GM21737 (cell line): ENCODE results near the gene ANKRD23.
"Not testable (repeated sequence)": the region's sequence is repeated elsewhere in the genome, so short reads cannot be mapped to it uniquely, and the experiment has no call there.

Experiments
- ATAC-seq: cut with Tn5 transposase; IDR thresholded peaks from one replicate; pipeline ENCODE4 v1.9.1; 2021; ENCODE audit warnings: mild to moderate bottlenecking, moderate library complexity; ENCODE audit not compliant: unreplicated experiment

ANKRD23 gene

DNA sequence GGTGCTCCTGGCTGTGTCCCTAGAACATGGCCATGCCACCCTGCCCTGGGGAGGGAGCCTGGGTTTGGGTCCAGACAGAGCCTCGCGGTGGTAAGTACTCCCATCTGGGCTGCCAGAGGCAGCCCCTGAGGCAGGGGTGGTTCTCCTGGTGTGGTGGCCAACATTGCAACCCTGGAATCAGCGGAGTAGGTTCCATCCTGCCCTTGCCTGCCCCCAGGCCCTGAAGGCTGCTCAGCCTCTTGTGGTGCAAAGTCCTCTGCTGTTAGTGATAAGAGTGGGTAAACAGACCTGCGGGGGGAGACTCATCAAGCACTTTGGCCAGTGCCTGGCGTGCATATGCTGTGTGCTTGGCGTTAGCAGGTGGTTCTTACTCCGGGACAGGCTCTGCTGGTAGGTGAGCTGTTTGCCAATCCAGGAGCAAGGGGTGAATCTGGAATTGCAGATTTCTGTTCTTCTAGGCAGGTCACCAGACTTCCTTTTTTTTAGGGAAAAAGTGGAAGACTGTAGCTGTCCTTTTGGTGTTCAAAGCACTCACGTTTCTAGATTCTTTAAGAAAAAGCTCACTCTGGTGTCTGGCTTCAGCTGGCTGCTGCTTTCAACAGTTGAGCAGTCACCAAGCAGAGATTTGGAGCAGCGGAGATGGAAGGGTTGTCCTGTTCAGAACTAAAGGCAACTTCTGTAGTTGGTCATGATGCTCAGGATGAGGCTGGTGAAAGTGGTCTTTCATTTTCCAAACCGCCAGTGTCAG, 24.5 kb downstream of the ANKRD23 start:
- ATAC-seq, result no peak

DNA sequence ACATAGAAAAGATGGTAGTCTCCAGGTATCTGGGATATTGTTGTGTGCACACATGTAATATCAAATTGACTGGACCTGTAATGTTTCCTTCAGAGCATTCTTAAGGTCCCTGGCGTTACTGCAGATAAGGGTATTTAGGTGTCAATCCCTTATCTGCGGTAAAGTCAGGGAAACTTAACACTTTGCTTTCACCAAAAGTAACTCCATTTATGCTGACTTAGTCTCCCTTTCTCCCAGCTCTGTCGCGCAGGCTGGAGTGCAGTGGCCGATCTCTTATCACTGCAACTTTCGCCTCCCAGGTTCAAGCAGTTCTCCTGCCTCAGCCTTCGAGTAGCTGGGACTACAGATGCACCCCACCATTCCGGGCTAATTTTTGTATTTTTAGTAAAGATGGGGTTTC, 25.9 kb downstream of the ANKRD23 start:
- no peak for ATAC-seq

DNA sequence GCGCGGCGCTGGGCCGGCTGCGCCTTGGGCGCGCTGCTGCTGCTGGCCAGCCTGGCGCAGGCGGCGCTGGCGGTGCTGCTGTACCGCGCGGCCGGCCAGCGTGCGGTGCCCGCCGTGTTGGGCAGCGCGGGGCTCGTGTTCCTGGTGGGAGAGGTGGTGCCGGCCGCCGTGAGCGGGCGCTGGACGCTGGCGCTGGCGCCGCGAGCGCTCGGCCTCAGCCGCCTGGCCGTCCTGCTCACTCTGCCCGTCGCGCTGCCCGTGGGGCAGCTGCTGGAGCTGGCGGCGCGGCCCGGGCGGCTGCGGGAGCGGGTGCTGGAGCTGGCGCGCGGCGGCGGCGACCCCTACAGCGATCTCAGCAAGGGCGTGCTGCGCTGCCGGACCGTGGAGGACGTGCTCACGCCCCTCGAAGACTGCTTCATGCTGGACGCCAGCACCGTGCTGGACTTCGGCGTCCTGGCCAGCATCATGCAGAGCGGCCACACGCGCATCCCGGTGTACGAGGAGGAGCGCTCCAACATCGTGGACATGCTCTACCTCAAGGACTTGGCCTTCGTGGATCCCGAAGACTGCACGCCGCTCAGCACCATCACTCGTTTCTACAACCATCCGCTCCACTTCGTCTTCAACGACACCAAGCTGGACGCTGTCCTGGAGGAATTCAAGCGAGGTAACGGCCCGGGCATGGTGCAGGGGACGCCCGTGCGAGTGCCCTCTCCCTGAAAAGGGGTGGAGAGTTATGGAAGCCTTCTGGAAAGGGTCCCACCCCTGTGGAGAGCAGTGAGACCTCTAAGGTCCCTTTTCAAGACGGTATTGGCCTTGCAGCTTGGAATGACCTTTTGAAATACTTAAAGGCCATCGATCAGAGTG, 26.8 kb downstream of the ANKRD23 start:
- ATAC-seq, result no peak

DNA sequence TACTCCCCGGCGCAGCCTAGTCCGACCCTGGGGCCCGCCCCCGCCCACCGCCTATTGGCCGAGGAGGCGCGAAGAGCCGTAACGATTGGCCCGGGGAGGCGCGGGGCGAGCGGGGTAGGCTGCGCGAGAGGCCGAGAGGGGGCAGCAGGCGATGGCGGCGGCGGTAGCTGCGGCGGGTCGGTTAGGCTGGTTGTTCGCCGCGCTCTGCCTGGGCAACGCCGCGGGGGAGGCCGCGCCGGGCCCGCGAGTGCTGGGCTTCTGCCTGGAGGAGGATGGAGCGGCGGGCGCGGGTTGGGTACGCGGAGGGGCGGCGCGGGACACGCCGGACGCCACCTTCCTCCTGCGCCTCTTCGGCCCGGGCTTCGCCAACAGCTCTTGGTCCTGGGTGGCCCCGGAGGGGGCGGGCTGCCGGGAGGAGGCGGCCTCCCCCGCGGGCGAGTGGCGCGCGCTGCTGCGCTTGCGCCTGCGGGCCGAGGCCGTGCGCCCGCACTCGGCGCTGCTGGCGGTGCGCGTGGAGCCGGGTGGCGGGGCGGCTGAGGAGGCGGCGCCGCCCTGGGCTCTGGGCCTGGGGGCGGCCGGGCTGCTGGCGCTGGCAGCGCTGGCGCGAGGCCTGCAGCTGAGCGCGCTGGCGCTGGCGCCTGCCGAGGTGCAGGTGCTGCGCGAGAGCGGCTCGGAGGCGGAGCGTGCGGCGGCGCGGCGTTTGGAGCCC, 27.5 kb downstream of the ANKRD23 start, which contains the start of gene CNNM3:
CNNM3 (plus strand) TSS at position 142 of the 709 bp plus-strand sequence; CDS start at position 152, 10 bp downstream.
- peak; percentile 87 for ATAC-seq

DNA sequence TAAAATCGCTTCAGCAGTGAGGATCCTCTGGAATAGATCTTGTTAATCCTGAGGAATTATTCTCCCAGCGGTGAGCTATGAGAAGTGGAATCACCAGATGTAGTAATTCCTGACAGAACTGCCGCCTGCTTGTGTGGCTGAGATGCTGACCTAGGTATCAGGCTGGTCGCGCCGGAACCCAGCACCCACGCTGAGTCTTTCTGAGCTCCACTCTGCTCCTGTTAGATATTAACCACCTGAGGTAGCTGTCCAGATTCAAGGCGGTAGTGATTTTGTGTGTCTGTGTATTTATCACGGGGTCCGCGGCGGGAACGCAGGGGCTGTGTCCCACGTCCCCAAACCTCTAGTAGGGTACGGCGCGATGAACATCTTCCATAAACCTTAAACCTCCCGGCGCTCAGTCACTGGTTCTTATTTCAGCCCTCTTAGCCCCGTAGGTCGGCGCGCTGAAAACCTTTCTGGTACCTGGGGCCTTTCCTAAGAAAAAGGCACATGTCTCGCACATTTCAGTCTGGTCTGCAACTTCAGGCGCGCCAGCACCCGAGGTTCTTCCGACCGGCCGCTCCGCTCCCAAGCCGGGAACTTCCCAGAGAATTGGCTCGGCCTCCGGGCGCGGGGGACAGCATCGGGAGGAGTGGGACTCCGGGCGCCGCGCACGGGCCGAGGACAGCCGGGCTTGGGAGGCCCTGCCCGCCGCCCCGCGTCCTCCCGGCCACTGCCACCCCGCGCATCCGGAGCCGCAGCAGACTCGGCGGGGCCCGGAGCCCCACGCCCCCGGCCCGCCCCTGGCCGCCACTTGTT, 28.3 kb downstream of the ANKRD23 start:
- no peak for ATAC-seq

DNA sequence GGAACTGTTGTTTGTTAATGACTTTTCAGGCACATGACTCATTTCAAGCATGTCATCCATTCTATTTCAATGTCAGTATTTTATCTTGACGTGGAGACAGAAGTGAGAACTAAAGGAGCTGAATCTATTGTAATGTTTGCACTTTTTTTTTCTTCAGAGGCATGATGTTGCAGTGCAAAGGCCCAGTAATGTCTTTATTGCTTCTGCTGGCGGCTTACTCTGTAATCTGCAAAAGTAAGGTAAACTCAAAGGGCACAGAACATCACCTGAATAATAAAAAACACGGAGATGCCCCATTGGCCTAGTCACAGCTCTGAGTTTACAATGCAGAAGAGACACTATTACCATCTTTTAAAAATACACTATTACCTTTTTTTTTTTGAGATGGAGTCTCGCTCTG, 30.2 kb downstream of the ANKRD23 start:
- no peak for ATAC-seq

DNA sequence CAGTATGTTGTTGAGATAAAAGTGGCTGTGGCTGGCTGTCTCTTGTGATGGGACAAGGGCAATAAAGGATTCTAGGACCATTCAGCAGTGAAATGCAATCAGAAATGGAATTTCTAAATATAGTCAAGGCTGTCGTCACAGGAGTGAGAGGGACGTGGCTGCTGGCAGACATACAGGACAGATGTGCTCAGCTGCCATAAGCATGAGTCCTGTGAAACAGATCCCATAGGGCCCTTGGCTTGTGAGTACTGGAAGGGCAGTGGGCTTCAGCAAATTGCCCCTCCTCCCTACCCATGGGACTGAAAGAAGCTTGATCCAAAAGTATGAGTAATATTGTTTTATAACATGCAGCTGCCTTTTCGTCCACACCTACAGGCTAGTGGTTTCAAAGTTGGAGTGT, 31.9 kb downstream of the ANKRD23 start:
- no peak for ATAC-seq

DNA sequence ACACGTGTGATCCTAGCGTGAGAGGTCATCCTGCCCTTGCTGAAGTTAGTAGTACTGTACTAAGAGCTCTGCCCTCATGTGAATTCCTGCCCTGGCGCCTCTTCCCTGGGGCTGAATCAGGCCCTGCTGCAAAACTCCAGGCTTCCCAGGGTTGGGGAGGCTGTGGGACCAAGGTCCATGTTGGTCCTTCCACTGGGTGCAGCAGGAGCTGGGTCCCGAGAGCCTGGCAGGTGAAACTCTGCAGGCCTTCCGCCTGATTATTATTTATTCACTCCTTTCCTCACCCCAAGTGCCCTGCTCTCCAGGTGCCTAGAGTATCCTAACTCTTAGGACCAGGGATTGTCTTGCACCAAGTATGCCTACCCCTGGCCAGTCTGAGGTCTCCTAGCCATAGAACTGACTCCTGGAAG, 33.0 kb downstream of the ANKRD23 start:
- ATAC-seq, result no peak

DNA sequence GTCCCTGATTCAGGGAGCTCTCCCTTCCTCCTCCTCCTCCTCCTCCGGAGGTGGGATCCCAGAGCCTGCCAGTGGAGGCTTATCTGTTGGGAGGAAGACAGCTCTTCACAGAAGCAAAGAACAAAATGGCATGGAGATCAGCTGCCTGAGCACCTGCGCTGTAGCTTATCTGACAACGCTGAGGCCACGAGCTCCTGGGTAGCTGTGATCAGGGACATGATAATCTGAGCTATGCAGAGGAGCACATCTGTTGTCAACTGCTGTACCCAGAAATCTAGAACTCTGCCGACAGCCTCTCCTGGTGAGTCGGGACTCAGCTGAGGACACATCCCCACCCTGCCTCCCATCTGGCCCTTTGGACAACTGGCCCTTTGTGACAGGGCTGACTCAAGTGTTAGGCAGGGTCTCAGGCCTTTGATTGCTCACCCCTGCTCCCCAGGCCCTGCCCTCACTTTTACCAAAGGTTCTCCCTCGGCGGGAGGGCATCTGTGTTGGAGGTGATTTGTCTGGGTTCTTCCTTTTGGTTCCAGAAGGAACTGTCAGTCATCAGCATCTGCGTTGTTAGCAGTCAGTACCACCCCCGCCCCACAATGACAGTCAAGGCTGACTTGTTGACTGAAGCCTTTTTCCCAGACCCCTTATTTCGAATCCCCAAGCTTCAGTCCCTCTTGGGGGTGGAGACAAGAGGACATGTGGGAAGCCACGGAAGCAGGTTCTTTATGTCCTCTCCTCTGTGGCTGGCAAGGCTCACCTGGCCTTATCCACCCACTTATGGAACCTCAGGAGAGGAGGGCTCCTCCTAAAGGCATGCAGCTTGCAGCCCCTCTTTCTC, 33.7 kb downstream of the ANKRD23 start:
- ATAC-seq, result no peak

DNA sequence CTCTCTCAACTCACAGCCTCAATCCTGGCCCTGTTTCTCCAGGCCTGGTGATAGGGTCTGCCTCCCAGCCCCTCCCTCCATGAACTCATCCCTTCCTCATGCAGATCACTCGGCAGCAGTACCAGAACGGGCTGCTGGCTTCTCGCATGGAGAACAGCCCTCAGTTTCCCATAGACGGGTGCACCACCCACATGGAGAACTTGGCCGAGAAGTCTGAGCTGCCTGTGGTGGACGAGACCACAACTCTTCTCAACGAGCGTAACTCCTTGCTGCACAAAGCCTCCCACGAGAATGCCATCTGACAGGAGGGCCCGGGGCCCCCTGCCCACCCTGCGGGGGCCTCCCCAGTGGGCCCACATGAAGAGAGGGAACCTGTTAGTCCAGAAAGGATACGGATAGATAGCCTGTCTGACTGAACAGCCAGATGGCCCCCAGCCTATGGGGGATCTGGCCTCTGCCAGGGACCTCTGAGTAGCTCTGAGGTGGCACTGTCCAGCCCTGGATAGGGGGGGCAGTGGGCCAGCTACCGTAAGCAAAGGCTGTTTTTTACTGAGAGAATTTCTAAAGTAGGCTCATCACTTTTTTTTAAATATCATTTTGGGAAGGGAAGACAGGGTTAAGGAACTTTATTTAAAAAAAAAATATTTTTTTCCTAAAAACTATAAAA, 34.5 kb downstream of the ANKRD23 start:
- no peak for ATAC-seq

DNA sequence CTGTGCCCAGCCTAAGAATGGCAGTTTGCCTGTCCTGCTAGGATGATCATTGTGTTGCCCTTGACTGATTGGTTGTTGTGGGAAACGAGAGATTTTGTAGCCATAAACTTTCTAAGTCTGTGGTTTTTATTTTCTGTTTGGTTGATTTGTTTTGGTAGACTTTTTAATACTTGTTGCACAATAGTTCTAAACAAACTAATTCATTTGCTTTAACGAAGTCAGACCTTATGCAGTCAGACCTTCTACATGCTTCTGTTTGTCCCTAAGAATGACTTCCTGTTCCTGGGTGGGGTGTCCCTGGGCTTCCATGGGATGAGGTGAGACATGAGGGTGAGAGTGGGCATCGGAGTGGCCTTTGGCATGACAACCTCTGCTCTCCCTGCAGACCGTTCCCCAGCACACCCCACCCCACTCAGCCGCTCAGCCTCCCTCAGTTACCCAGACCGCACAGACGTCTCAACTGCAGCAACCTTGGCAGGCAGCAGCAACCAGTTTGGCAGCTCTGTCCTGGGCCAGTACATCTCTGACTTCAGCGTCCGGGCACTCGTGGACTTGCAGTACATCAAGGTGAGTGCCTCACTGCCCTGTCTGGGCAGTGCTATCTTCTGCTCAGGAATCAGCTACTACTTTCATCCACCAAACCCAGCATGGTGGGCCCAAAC, 35.5 kb downstream of the ANKRD23 start:
- ATAC-seq, result no peak

DNA sequence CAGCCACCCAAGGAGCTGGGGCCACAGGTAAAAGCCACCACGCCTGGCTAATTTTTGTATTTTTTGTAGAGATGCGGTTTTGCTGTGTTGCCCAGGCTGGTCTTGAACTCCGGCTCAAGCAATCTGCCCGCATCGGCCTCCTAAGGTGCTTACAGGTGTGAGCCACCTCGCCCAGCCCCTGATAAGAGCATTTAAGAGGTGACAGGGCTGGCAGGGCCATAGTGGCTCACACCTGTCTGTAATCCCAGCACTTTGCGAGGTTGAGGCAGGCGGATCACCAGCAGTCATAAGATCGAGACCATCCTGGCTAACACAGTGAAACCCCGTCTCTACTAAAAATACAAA, 36.7 kb downstream of the ANKRD23 start:
- ATAC-seq, result no peak

DNA sequence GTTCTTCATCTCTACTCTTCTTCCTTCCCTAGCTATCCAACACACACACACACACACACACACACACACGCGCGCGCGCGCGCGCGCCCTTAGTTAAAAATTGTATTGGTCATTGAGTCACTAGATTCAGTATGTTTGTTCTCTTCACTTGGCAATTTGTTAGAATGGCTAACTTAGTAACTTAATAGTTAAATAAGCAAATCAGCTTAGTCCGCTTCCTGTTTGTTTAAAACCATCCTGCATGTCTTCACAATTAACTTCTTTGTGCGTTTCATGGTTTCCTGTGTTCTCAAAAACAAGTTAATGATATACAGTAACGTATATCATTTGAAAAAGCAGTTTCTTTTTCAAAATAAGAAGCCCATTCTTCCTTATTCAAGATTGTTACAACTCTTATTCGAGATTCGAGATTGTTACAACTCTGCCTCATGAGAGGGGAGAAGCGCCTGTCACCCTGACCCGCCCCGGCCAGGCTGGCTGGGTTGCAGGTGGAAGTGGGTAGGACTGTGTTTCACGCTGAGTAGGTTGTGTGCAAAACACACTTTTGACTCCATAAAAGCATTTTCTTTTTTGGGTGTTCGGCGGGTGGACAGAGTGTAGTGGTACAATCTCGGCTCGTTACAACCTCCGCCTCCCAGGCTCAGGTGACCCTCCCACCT, 37.2 kb downstream of the ANKRD23 start:
- peak; percentile 41 for ATAC-seq

DNA sequence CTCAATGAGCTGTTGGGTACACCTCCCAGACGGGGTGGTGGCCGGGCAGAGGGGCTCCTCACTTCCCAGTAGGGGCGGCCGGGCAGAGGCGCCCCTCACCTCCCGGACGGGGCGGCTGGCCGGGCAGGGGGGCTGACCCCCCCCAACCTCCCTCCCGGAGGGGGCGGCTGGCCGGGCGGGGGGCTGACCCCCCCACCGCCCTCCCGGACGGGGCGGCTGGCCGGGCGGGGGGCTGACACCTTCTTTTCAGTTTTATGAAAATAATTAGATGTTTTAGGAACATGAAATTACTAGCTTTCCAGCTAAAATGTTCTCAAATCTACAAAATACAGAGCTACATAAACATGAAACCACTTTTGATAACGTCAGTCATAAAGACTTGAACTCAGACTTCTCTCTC, 37.9 kb downstream of the ANKRD23 start:
- not testable (repeated sequence) for ATAC-seq

DNA sequence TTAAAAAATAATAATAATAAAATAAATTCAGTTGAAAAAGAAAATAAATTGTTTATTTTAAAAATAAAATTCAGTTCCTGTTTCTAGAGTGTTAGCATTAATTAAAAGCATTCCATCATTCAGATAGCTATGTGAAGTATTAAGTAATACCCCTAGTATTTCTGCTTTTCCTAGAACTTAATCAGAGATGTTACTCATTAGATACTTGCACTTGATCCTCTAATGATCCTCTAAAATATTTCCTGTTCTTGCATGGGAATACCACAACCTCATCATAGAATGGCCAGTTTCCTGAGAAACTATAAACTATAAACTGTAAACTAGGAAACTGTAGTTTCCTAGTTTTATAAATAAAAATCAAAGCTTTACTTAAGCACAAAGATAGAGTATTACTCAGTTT, 38.8 kb downstream of the ANKRD23 start:
- ATAC-seq, result no peak

DNA sequence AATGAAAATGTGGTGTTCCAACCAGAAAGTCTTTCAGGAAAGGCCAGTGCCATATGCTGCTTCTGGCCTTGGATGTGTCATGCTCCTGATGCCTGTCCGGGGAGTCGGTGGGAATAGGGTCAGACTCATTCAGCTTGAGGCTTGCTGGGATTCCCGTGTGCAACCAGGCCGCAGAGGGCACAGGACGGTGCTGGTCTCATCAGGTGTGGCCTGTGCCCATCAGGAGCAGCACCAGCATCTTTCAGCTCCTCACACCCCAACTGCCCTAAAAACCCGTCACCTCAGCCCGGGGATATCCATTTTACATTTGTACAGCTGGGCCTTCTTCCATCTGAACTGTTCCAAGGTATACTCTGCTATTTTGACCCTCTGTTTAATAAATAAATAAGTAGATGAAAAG, 41.1 kb downstream of the ANKRD23 start:
- ATAC-seq, result no peak

DNA sequence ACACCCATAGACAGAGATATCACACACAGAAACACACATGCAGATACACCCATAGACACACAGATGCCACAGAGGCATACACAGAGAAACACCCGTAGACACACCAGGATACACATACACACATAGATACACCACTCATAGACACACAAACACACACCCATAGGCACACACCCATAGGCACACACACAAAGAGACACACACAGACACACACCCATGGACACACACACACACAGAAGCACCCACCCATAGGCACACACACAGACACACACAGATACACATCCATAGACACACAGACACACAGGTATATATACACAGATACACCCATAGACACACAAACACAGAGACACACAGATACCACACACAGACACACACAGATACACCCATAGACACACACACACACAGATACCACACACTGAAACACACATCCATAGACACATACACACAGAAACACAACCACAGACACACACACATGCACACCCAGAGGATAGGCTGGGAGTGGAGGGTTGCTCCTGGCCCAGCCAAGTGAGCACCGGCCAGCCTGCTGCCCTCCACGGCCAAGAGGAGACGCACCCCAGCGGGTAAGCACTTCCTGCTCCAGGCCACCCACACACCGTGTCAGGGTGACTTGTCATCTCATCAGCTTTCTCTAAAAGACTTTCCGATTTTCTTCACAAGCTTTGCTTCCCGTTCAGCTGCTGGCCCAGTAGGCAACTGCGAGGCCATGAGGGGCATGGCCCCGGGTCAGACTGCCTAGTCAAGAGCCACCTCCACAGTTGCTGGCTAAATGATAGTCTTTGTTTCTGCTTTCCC, 41.8 kb downstream of the ANKRD23 start:
- ATAC-seq, result no peak
